IMR-90 (cell line): ENCODE measurements around the gene GRK5. TPM values are rescaled to one million over a fixed set of nuclear protein-coding genes. Genes with fewer than 3 reads are reported as not detected.

ENCODE experiments used
- ATAC-seq: fragments of 200-7000 bp; cut with Tn5 transposase; 2 replicates; pipeline ENCODE4 v1.9.1; 2020; ENCODE audit warnings: low read depth, mild to moderate bottlenecking, moderate library complexity
- BruUV-seq: library from RNA; stranded (reverse); fragments of 400-500 nt; replicated peaks from 2 replicates; lab custom pipeline; 2021; lab: Mats Ljungman, UMichigan
- CTCF ChIA-PET: fragments of 300-600 bp; formaldehyde crosslinking; extraction: SDS; loops from one replicate; lab custom pipeline; 2021; ENCODE audit warnings: antibody characterized with exemption; lab: Yijun Ruan, JAX
- POLR2A ChIA-PET: fragments of 300-600 bp; sonication (Branson Sonifier 250); formaldehyde crosslinking; loops from one replicate; lab custom pipeline; 2022; ENCODE audit warnings: antibody characterized with exemption; ENCODE audit not compliant: unreplicated experiment; lab: Charles Lee
- DNase-seq: peaks from one replicate; pipeline ENCODE4 v3.0.0; 2013
- H2AFZ ChIP-seq: replicated peaks from 2 replicates; pipeline ENCODE3; 2013; ENCODE audit warnings: low read length, mild to moderate bottlenecking; ENCODE audit not compliant: poor library complexity
- H2AK5ac ChIP-seq: 2 replicates; pipeline ENCODE4 v1.6.1; 2013; ENCODE audit warnings: low read depth, low read length, inconsistent platforms
- H2AK9ac ChIP-seq: replicated peaks from 2 replicates; pipeline ENCODE3; 2013; ENCODE audit warnings: mild to moderate bottlenecking, low read depth, low read length, moderate library complexity; ENCODE audit not compliant: poor library complexity
- H2BK120ac ChIP-seq: 2 replicates; pipeline ENCODE4 v1.6.1; 2013; ENCODE audit warnings: low read depth, low read length, inconsistent platforms
- H2BK15ac ChIP-seq: 3 replicates; pipeline ENCODE4 v1.6.1; 2013; ENCODE audit warnings: low read depth, low read length, inconsistent platforms
- H2BK20ac ChIP-seq: 2 replicates; pipeline ENCODE4 v1.6.1; 2013; ENCODE audit warnings: low read depth, mild to moderate bottlenecking, inconsistent platforms, low read length, moderate library complexity
- H2BK5ac ChIP-seq: 2 replicates; pipeline ENCODE4 v1.6.1; 2013; ENCODE audit warnings: mild to moderate bottlenecking, low read depth, low read length, inconsistent platforms; ENCODE audit not compliant: poor library complexity, severe bottlenecking
- H3K14ac ChIP-seq: replicated peaks from 2 replicates; pipeline ENCODE4 v1.6.1; 2013; ENCODE audit warnings: low read depth, low read length, inconsistent platforms
- H3K18ac ChIP-seq: 2 replicates; pipeline ENCODE4 v1.6.1; 2013; ENCODE audit warnings: low read depth, low read length, control low read depth
- H3K23ac ChIP-seq: 2 replicates; pipeline ENCODE4 v1.6.1; 2013; ENCODE audit warnings: low read depth, low read length, inconsistent platforms
- H3K27ac ChIP-seq: 2 replicates; pipeline ENCODE4 v1.5.1; 2013; ENCODE audit warnings: mild to moderate bottlenecking, control low read depth, low read length; ENCODE audit not compliant: insufficient read depth
- H3K27me3 ChIP-seq: 2 replicates; pipeline ENCODE4 v1.6.1; 2013; ENCODE audit warnings: low read length; ENCODE audit not compliant: control insufficient read depth, insufficient read depth
- H3K36me3 ChIP-seq: 2 replicates; pipeline ENCODE4 v1.6.1; 2013; ENCODE audit warnings: low read length, mixed read lengths; ENCODE audit not compliant: control insufficient read depth, insufficient read depth
- H3K4ac ChIP-seq: 2 replicates; pipeline ENCODE4 v1.6.1; 2013; ENCODE audit warnings: low read depth, low read length, inconsistent platforms
- H3K4me1 ChIP-seq: 2 replicates; pipeline ENCODE4 v1.6.1; 2013; ENCODE audit warnings: low read length, mixed read lengths; ENCODE audit not compliant: control insufficient read depth, insufficient read depth
- H3K4me2 ChIP-seq: 2 replicates; pipeline ENCODE4 v1.6.1; 2013; ENCODE audit warnings: low read depth, mild to moderate bottlenecking, control low read depth, low read length, moderate library complexity
- H3K4me3 ChIP-seq: 2 replicates; pipeline ENCODE4 v1.5.1; 2013; ENCODE audit warnings: low read depth, mild to moderate bottlenecking, control low read depth, low read length, moderate library complexity; ENCODE audit not compliant: insufficient read depth
- H3K56ac ChIP-seq: 2 replicates; pipeline ENCODE4 v1.6.1; 2013; ENCODE audit warnings: low read length, inconsistent platforms; ENCODE audit not compliant: insufficient read depth; ENCODE audit errors: extremely low read depth
- H3K79me1 ChIP-seq, 2 experiments: 2 replicates each; pipeline ENCODE4 v1.6.1; 2013; ENCODE audit warnings: low read length in 2 of 2, inconsistent platforms in 1 of 2, low read depth in 1 of 2
- H3K9ac ChIP-seq: 2 replicates; pipeline ENCODE4 v1.6.1; 2013; ENCODE audit warnings: low read depth, low read length, control low read depth
- H3K9me1 ChIP-seq: 2 replicates; pipeline ENCODE4 v1.6.1; 2013; ENCODE audit warnings: low read length, inconsistent platforms; ENCODE audit not compliant: insufficient read depth
- H3K9me3 ChIP-seq: 2 replicates; pipeline ENCODE4 v1.6.1; 2013; ENCODE audit warnings: low read length; ENCODE audit not compliant: control insufficient read depth, insufficient read depth
- H4K20me1 ChIP-seq: 2 replicates; pipeline ENCODE4 v1.6.1; 2013; ENCODE audit warnings: low read length, inconsistent platforms; ENCODE audit not compliant: insufficient read depth
- H4K5ac ChIP-seq: 2 replicates; pipeline ENCODE4 v1.6.1; 2013; ENCODE audit warnings: mild to moderate bottlenecking, low read depth, low read length, control low read depth
- H4K8ac ChIP-seq, 2 experiments: 2 replicates each; pipeline ENCODE4 v1.6.1; 2013; ENCODE audit warnings: low read depth in 2 of 2, low read length in 2 of 2, control low read depth in 1 of 2, inconsistent platforms in 1 of 2
- H4K91ac ChIP-seq: 2 replicates; pipeline ENCODE4 v1.6.1; 2013; ENCODE audit warnings: low read depth, low read length, inconsistent platforms; ENCODE audit not compliant: insufficient read depth
- BHLHE40 ChIP-seq: fragments of 150-350 bp; IDR thresholded peaks from 2 replicates; pipeline ENCODE4 v1.6.1; 2016; ENCODE audit warnings: mild to moderate bottlenecking, low read depth, low read length
- CEBPB ChIP-seq: IDR thresholded peaks from 2 replicates; pipeline ENCODE4 v1.6.1; 2012; ENCODE audit warnings: low read depth, low read length, improper control_type of control experiment
- CHD1 ChIP-seq: IDR thresholded peaks from 2 replicates; pipeline ENCODE4 v1.6.1; 2012; ENCODE audit warnings: low read depth, low read length, improper control_type of control experiment
- CTCF ChIP-seq: conservative IDR thresholded peaks from 2 replicates; pipeline ENCODE4 v1.5.1; 2012; ENCODE audit warnings: mild to moderate bottlenecking, low read depth, low read length, improper control_type of control experiment
- ELK1 ChIP-seq: fragments of 150-350 bp; IDR thresholded peaks from 2 replicates; pipeline ENCODE4 v1.6.1; 2016; ENCODE audit warnings: low read depth, mild to moderate bottlenecking, low read length, moderate library complexity, borderline replicate concordance
- FOS ChIP-seq: fragments of 150-350 bp; IDR thresholded peaks from 2 replicates; pipeline ENCODE4 v1.6.1; 2016; ENCODE audit warnings: low read depth, low read length
- MAFK ChIP-seq: IDR thresholded peaks from 2 replicates; pipeline ENCODE4 v1.6.1; 2012; ENCODE audit warnings: low read depth, low read length, improper control_type of control experiment
- MAZ ChIP-seq: IDR thresholded peaks from 2 replicates; pipeline ENCODE4 v1.6.1; 2012; ENCODE audit warnings: low read depth, mild to moderate bottlenecking, low read length, improper control_type of control experiment, moderate library complexity, borderline replicate concordance
- MXI1 ChIP-seq: IDR thresholded peaks from 2 replicates; pipeline ENCODE4 v1.6.1; 2012; ENCODE audit warnings: low read depth, mild to moderate bottlenecking, low read length, moderate library complexity, borderline replicate concordance
- NFE2L2 ChIP-seq: fragments of 150-350 bp; IDR thresholded peaks from 2 replicates; pipeline ENCODE4 v1.6.1; 2016; ENCODE audit warnings: low read depth, mild to moderate bottlenecking, low read length
- POLR2A ChIP-seq: IDR thresholded peaks from 2 replicates; pipeline ENCODE4 v1.6.1; 2012; ENCODE audit warnings: mild to moderate bottlenecking, low read depth, low read length
- RAD21 ChIP-seq: IDR thresholded peaks from 2 replicates; pipeline ENCODE4 v1.6.1; 2012; ENCODE audit warnings: low read length, improper control_type of control experiment
- RCOR1 ChIP-seq: IDR thresholded peaks from 2 replicates; pipeline ENCODE4 v1.6.1; 2012; ENCODE audit warnings: mild to moderate bottlenecking, low read length, improper control_type of control experiment; ENCODE audit not compliant: insufficient replicate concordance
- RFX5 ChIP-seq: IDR thresholded peaks from 2 replicates; pipeline ENCODE4 v1.8.0; 2012; ENCODE audit warnings: low read depth, mild to moderate bottlenecking, low read length, moderate library complexity
- SMC3 ChIP-seq: fragments of 150-350 bp; IDR thresholded peaks from 2 replicates; pipeline ENCODE4 v1.6.1; 2016; ENCODE audit warnings: low read depth, mild to moderate bottlenecking, antibody characterized with exemption, low read length, moderate library complexity
- USF2 ChIP-seq: fragments of 150-350 bp; IDR thresholded peaks from 2 replicates; pipeline ENCODE4 v1.6.1; 2017; ENCODE audit warnings: mild to moderate bottlenecking, antibody characterized with exemption, low read length, low read depth
- WGBS, 2 experiments: methylation state at CpG; one replicate each; pipeline versions ENCODE4 v1.1.5 to v1.1.7; 2013; ENCODE audit warnings: missing lambda C conversion rate in 2 of 2; ENCODE audit not compliant: insufficient read length in 1 of 2; ENCODE audit errors: extremely low coverage in 2 of 2; 5-methylcytosine and 5-hydroxymethylcytosine counted together
- dilution Hi-C: fragments of 300-500 bp; cut with HindIII; formaldehyde crosslinking; loops from one replicate; pipeline ENCODE4 v1.14.3; 2018; ENCODE audit warnings: low sequenced_read_pairs; ENCODE audit not compliant: unreplicated experiment
- in situ Hi-C: fragments of 300-500 bp; cut with MboI; formaldehyde crosslinking; loops from 3 replicates; pipeline ENCODE4 v1.14.3; 2019; ENCODE audit warnings: low sequenced_read_pairs, inconsistent platforms, mixed read lengths
- intact Hi-C: fragments of 100-400 bp; cut with micrococcal nuclease; formaldehyde crosslinking; loops from 2 replicates; pipeline ENCODE4 v1.10.0; 2022
- polyA plus RNA-seq, 3 experiments: library from polyadenylated mRNA; depleted of rRNA; stranded (reverse); fragments of >200 nt; gene quantifications; 2 replicates each; pipeline ENCODE4 v1.2.3, GENCODE V29; 2012; ENCODE audit warnings: low replicate concordance in 1 of 3
- total RNA-seq: library from RNA; depleted of rRNA; stranded (reverse); fragments of >200 nt; gene quantifications from 2 replicates; pipeline ENCODE4 v1.2.3, GENCODE V29; 2012

GRK5 gene
- total and polyA plus RNA-seq, 2 of the 4 experiments (the other 2 are of a cell fraction): 12.9 to 16.3 TPM

GRCh38 chr10:119500821-119501220 lies 293.4 kb downstream of the GRK5 start:
- Histone ChIP-seq H3K9me1 (peaks cover 22% of the 10 kb centered on the region), H2BK5ac (no peak overlapping the region), H4K91ac (no peak overlapping the region), H3K4me1 (peaks cover 5% of the 10 kb centered on the region), H3K9ac (no peak overlapping the region), H2AK5ac (no peak overlapping the region), H3K56ac (no peak overlapping the region), H3K27me3 (no peaks in the 10 kb centered on the region), H3K79me1 (peaks cover 2 to 27% of the 10 kb centered on the region in 2 experiments; a peak in 2 of 4 replicates), H3K36me3 (peaks cover 36% of the 10 kb centered on the region), H3K14ac (no peak overlapping the region), H3K9me3 (no peaks in the 10 kb centered on the region), H3K23ac (no peak overlapping the region; the same call in 1 of the 2 replicates), H2BK120ac (no peak overlapping the region), H3K4me3 (no peak overlapping the region), H2AFZ (no peak overlapping the region), H3K27ac (no peak overlapping the region), H4K5ac (no peak overlapping the region), H4K8ac (no peak overlapping the region), H2BK15ac (no peak overlapping the region), H3K4me2 (no peak overlapping the region), H3K4ac (no peak overlapping the region; the same call in 1 of the 2 replicates), H4K20me1 (no peaks in the 10 kb centered on the region), H3K18ac (no peak overlapping the region), H2BK20ac (no peak overlapping the region), H2AK9ac (peak overlapping the region; percentile 35)
- ATAC-seq: no peak
- in situ Hi-C loops (no loop called here), dilution Hi-C loops (no loop called here), intact Hi-C loops (no loop called here)
- ChIA-PET POLR2A (no interaction called here), CTCF (no interaction called here)
- TF ChIP-seq RAD21: no peak
- TF ChIP-seq ELK1: no peak
- no peak for TF ChIP-seq RFX5
- no peak for TF ChIP-seq POLR2A
- TF ChIP-seq CTCF: no peak
- no peak for TF ChIP-seq BHLHE40
- TF ChIP-seq MXI1: no peak
- no peak for TF ChIP-seq MAZ
- no peak for TF ChIP-seq RCOR1
- no peak for TF ChIP-seq CHD1
- TF ChIP-seq NFE2L2: no peak
- TF ChIP-seq CEBPB: no peak
- no peak for TF ChIP-seq FOS
- TF ChIP-seq SMC3: no peak
- TF ChIP-seq USF2: no peak
- TF ChIP-seq MAFK: no peak
- BruUV-seq: no TSS peak
- DNase-seq: no peak
- WGBS, 2 experiments: 93% methylated on average over 2 of the region's 6 CpGs; no CpG with 5 or more reads in 1 of the 2 experiments
